Stimulated activated CD8-positive, alpha-beta memory T cell treated with anti-CD3 and anti-CD28 coated beads, Interleukin-12 subunit alpha, Interleukin-12 subunit beta, amount 100 ng/mL, for 24 hours (primary cell): ENCODE measurements around the gene MRFAP1.
"Not testable (repeated sequence)": the region's sequence is repeated elsewhere in the genome, so short reads cannot be mapped to it uniquely, and the experiment has no call there.

ENCODE experiments used
- DNase-seq: peaks from one replicate; pipeline ENCODE4 v3.0.0-alpha.2; 2020; ENCODE audit errors: extremely low read depth

The MRFAP1 gene

DNA sequence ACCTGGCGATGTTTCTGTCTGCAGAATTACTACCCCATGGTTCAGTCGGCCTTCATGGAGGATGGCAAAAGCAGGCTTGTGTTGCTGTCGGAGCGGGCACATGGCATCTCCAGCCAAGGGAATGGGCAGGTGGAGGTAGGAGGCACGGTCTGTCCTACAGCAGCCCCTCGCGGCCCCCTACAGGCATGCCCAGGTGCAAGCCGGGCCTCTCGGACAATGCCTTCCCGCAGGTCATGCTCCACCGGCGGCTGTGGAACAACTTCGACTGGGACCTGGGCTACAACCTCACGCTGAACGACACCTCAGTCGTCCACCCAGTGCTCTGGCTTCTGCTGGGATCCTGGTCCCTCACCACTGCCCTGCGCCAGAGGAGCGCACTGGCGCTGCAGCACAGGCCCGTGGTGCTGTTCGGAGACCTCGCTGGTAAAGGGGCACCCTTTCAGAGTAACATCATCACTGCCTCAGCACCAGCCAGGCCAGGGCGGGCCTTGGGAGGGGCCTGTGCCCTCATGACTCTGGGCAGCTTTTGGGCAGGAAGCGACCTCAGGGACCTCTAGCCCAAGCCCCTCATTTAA is 29.5 kb upstream of the MRFAP1 start:
- no peak for DNase-seq

DNA sequence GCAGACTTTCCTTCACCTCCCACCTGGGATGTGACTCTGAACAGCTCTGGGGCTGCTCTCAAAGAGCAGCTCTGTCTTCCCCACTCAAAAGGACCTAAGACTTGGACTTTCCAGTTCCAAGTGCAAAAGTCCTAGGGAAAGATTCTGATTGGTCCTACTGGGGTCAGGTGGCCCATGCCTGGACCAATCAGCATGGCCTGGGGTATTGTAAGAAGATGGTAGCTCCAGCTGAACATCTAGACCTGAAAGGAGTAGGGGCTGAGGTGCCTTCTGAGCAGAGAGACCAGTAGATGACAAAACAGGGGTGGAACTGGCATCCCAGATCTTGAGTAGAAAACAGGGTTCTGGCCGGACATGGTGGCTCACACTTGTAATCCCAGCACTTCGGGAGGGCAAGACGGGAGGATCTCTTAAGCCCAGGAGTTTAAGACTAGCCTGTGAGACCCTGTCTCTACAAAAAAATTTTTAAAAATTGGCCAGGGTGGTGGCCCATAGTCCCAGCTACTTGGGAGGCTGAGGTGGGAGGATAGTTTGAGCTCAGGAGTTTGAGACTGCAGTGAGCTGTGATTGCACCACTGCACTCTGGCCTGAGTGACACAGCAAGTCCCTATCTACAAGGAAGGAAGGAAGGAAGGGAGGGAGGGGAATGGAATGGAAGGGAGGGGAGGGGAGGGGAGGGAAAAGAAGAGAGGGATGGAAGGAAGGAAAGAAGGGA is 27.4 kb upstream of the MRFAP1 start:
- no peak for DNase-seq

DNA sequence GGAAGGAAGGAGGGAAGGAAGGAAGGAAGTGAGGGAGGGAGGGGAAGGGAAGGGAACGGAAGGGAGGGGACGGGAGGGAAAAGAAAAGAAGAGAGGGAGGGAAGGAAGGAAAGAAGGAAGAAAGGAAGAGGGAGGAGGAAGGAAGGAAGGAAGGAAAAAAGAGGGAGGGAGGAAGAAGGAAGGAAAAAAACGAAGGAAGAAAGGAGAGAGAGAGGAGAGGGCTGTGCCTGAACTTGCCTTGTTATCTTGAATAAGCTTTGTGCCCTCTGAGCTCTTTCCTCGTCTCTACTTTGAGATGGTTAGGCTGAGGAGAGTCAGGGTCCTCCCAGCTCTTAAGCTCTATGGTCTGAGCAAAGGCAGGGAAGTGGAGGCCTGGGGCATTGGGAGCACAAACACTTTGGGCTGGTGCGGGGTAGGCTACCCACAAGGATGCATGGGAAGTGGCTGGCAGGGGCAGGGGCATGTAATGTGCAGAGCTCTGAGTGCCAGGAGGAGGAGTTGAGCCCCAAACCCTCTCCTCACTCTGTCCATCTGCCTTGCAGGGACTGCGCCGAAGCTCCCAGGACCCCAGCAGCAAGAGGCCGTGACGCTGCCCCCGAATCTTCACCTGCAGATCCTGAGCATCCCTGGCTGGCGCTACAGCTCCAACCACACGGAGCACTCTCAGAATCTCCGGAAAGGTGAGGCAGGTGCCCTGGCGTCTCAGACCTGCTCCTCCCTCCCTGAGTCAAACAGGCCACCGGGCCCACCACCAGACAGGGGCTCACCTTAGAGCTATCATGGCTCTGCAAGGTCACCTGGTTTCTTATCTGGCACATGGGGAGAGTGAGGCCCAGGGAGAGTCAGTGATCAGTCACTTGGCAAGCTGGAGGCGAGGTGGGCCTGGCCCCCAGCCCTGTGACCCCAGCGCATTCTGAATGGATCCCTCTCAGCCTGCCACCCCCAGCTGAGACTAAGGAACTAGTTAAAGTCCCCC is 26.5 kb upstream of the MRFAP1 start:
- no peak for DNase-seq

DNA sequence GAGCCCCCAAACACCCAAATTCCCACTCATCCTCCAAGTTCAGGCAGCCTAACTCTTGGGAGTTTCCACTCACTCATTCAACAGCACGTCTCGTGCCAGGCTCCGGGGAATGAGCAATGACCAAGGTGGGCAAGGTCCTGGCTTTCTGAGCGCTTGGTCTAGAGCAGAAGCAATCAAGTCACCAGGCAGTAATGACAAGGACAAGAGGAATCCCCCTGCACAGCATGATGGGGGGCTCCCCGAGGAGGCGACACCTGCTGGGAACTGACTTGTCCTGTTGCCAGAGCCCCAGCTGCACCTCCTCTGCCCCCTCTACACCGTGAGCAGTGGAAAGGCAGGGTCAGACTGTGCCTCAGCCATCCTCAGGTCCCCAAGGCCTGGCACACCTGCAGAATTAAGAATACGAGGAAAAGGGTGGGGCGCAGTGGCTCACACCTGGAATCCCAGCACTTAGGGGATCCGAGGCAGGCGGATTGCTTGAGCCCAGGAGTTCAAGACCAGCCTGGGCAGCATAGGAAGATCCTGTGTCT is 25.7 kb upstream of the MRFAP1 start:
- no peak for DNase-seq

DNA sequence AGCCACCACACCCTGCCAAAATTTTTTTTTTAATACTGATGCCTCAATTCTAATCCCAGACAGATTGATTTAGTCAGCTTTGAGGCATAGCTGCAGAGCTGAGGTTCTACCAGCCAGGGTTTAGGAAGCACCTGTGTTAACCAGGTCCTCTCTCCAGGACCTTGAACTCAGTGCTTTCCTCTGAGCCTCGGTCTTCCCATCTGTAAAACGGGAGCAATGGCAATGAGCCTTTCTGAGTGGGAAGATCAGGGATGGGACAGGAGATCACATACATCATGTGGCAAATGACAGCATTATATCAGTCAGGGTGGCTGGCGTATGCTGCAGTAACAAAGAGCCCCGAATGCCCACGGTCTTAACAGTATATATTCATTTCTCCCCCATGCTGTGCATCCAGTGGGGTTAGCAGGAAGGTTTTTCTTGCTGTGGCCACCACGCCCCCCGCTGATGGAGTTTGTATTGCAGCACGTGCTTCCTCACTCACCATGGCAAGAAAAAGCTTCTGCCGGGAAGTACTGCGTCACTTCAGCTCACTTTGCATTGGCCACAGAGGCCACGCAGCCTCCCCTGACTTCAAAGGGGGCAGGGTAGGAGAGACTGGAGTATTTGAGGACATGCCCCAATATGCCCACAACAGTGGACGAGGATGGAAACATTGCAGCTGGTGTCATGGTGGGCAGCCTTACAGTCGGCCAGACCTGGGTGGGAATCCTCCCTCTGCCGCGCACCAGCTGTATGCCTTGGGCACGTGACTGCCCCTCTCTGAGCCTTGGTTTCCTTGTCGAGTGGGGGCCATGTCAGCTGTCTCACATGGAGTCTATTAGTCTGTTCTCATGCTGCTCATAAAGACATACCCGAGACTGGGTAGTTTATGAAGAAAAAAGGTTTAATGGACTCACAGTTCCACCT is 24.1 kb upstream of the MRFAP1 start:
- no peak for DNase-seq

DNA sequence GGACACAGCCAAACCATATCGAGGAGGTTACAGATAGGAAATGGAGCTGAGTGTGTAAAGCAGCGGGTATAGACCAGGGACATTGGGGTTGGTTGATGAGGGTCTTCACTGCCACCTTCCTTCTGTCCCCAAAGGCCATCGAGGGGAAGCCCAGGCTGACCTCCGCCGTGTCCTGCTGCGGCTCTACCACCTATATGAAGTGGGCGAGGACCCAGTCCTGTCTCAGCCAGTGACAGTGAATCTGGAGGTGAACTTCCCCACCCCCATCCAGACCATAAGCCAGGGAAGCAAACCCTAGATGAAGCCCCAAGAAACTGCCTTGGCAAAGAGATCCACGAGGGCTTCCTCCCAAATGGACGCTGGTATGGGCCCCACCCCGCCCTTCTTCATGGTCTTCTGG is 23.2 kb upstream of the MRFAP1 start:
- DNase-seq, result no peak

DNA sequence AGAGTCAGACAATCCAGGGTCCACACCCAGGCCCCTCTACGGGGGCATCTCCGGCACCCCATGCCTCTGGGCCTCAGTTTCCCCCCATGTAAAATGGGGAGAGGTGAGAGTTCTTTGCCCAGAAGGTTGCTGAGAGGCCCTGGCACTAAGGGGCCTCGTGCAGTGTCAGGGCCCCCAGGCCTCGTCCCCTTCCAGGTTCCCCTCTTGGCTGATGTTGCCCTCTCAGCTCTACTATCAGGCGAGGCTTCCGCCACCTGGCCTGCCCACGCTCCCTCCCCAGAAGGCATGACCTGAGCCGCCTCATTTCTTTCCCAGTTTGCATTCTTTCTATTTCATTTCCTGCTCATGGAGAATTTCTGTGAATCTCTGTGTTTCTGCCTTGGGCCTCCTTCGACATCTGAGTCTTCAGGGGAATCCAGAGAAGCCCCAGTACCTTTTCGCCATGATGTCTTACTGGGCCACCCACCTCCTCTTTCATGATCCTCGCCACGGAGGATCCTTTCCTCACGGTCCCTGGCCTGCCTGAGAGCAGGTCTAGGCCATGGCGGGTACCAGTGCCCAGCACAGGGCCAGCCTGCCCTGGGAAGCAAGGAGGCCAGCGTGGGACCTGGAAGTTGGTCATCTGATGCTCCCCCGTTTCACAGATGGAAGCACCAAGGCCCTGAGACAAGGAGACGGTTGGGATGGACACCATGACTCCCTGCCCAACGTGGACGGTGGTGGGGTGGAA is 21.9 kb upstream of the MRFAP1 start:
- no peak for DNase-seq

DNA sequence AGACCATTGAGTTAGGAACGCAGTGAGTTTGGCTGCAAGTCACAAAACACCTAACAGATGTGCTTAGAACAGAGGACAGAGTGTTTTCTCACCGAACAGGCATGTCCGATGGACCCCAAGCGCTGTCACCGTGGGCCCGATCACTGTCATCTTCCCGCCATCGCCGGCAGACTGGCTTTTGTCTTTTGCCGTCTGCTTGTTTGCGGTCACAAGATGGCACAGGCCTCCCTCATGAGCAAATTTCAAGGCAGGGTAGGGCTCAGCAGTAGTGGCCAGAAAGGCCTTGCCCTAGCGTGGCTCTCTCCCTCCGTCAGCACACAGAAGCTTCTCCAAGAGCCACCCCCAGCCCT is 21.4 kb upstream of the MRFAP1 start:
- no peak for DNase-seq

DNA sequence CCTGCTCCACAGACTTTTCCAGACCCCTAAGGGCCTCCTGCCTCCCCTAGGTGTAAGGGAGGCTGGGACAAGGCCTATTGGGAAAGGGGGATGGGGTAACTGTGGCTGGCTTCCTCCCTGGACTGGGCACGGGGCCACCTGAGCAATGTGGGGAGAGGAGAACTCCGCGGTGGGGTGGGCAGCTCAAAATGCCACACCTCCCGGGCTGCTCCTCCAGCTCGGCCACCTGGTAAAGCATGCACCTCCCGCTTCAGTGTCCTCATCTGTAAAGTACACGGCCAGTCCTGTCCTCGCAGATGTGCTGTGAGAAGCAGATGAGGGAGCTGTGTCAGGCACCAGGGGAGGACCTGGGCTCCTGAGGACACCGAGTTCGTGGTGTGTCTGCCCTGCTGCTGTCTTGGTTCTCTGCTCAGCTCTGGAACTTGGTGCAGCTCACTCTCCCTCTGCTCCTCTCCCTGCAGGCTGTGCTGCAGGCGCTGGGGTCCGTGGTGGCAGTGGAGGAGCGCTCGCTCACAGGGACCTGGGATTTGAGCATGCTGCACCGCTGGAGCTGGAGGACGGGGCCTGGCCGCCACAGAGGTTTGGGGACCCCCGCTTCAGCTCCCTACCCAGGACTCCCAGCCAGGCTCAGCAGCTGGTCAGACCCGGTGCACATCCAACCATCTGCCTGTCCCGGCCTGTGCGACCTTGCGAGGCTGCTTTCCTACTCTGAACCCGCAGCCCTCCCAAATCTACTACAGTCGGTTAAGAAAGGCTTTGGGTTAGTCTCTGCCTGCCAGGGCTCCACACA is 20.8 kb upstream of the MRFAP1 start:
- no peak for DNase-seq

DNA sequence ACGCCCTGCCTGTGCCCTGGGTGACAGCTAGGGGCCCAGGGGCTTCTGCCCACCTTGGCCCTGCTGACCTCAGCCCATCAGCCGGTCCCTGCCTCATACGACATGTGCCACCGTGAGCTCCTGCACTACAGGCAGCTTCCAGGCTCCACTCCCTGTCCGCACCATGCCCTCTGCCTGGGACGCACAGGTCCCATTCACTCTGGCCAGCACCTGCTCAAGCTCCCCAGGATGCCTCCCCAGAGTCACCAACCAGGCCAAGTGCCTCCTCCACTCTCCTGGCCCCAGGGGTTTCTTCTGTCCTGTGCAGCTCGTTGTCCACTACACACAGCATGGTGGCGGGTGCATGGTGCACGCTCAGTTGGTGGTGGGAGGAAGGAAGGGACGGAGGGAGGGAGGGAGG is 20.2 kb upstream of the MRFAP1 start:
- no peak for DNase-seq

DNA sequence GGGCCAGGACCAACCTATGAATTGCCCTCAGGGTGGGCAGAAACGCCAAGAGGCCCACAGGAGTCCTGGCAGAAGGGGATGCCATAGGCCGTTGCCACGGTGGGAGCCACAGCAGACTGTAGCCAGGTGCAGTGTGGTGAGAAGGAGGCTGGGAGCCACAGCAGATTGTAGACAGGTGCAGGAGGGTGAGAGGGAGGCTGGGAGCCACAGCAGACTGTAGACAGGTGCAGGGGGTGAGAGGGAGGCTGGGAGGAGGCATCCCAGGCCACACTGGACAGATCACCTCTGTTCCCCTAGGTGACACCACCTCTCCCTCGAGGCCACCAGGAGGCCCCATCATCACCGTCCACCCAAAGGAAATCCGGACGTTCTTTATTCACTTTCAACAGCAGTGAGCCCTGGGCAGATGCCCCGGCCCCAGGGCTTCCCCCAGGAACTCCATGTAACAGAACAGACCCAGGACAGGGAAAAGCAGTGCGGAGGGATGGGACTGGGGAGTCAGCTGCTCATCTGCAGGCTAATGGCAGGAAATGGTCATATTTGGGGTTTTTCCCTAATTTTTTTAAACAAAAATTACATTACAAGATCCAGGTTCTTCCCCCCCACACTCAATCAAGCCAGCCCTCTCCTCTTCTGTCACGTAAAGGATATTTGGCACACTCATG is 19.5 kb upstream of the MRFAP1 start:
- no peak for DNase-seq

DNA sequence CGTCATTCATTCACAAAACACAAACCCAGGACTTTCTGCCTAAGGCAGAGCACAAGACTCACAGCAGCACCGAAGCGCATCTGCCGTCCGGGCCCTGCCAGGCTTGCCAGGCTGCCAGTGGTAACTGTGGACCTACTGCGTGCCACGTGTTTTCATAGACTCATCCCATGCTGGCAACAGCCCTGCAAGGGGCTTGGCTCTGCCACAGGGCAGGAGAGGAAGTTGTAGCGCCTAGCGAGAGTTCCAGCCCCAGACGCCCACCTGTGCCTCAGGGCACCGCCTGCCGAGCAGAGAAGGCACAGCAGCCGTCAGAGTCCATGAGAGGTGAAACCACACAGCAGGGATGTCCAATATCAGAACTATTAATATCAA is 18.9 kb upstream of the MRFAP1 start:
- DNase-seq, result no peak

DNA sequence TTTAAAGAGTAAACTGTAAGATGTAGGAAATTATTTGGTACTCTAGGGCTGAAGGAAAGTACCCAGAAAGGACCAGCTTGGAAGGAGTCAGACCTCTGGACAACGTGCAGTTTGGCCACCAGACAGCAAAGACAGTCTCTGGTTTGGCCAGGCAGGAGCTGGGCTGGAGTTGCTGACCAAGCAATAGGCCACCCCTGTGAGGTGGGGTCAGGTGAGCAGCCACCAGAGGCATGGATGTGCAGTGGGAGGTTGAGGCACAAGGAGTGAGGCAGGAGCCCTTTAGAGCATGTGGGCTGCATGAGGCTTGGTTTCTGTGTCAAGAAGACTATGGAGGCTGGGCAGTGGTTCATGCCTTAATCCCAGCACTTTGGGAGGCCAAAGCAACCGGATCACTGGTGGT is 17.7 kb upstream of the MRFAP1 start:
- DNase-seq, result no peak

DNA sequence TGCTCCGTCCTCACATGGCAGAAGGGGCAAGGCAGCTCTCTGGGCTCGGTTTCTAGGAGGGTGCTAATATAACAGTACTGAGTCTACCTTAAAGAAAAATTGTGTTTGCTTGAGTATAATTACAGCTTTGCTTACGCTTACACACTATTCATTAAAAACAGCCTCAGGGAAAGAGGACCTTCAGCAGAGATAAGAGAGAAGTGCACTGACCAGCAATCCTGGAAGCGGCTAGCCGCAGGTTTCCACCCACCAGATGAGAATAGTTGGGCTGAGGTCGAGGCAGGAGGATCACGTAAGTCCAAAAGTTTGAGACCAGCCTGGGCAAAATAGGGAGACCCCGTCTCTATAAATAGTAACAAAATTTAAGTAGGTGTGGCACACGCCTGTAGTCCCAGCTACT is 15.2 kb upstream of the MRFAP1 start:
- DNase-seq, result no peak

DNA sequence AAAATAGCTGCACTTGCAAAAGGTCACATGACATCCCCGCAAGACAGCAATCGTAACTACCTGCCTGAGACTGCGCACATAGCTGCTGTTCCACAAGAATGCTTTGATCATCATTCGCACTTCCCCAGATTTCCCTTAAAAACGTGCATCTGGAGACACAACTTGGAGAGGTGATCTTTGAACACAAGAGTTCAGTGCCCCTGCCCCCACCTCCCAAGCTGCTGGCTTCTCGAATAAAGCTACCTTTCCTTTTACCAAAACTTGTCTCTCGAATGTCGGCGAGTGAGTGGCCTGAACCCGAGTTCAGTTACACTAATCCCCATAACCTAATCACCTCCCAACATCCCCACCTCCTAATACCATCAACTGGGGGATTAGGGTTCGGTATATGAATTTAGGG is 14.4 kb upstream of the MRFAP1 start:
- DNase-seq, result no peak

DNA sequence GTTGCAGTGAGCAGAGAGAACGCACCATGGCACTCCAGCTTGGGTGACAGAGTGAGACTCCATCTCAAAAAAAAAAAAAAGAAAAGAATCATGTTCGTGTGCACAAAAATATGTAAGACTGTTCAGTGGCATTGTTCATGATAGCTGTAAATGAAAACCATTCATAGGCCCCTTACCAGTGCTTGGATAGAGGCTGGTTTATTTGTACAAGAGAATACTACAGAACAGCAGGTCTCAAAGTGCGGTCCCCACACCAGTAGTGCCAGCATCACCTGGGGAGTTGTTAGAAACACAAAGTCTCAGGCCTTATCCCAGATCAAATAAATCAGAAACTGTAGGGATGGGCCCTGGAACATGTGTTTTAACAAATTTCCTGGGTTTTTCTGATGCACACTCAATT is 12.7 kb upstream of the MRFAP1 start:
- no peak for DNase-seq

DNA sequence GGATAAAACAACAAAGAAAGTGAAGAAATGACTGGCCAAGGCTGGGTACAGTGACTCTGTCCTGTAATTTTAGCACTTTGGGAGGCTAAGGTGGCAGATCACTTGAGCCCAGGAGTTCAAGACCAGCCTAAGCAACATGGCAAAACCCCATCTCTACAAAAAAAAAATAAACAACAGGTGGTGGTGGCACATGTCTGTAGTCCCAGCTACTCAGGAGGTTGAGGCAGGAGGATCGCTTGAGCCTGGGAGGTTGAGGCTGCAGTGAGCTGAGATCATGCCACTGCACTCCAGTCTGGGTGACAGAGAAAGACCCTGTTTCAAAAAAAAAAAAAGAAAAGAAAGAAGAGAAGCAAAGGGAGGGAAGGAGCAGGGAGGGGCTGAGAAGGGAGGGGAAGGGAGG is 12.0 kb upstream of the MRFAP1 start:
- not testable (repeated sequence) for DNase-seq

DNA sequence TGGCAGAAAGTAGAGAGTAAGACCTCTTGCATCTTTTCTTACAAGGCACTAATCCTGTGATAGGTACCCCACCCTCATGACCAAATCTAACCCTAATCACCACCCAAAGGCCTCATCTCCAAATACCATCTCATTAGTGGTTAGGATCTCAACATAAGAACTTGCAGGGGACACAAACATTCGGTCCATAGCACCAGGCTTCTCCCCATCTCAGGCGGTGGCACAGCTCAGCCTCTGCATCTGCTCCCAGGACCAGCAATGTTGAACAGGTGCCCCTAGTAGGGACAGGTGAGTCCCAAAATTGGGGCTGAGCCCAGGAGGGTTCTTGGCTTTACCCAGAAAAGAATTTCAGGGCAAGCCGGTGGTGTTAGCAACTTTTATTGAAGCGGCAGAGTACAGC is 8.4 kb upstream of the MRFAP1 start:
- DNase-seq, result no peak

DNA sequence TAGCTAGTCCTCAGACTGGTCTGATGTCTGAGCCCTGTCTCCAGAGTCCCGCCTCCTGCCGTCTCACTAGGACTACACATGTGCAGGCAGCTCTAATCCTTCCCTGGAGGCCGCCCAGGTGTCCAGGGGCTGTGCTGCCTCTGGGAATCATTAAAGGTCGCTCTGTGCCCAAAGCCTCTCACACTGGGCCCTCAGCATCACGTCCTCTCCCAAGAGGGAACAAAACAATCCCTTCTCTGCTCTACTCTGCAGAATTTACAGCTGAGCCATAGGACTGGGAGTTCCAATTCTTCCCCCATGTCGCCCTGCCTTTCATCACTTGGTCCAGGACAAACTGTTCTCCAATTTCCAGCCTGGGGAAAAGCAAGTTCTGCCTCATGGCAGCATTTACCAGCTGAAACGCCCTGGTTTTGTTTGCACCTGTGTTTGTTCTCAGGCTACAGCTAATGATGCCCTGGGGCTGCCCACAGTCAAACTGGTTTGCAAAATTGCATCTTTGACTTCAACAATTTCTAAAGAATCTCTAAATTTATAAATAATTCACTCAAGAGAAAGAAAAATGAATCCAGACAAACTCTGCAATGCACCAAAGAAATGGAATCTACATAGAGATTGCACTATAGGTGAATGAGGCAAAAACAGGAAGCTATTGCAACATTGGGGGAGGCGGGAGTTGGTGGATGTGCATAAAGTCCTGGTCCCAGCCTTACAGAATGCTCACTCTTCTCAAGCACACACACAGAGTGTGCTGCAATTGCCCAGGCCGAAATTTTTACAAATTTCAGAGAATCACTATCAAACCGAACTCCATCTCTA is 7.2 kb upstream of the MRFAP1 start:
- DNase-seq, result no peak
